ENCODE data around the gene AGTR1. TPM values are rescaled to one million over a fixed set of nuclear protein-coding genes. Genes with fewer than 3 reads are reported as not detected.

AGTR1 gene
- total RNA-seq, 1 experiment from 2014 or later = not detected

- Histone ChIP-seq H2AFZ (ENCODE audit: low read length) (no peak overlapping the region), H2AK5ac (ENCODE audit: insufficient read length, low read length) (no peak overlapping the region), H3K79me1 (ENCODE audit: insufficient read depth, low read depth, low read length, poor library complexity, severe bottlenecking) (no peaks in the 10 kb centered on the region), H3K27me3 (ENCODE audit: insufficient read depth, low read length) (peaks cover 8% of the 10 kb centered on the region; the same call in 1 of the 2 replicates), H3K14ac (ENCODE audit: insufficient read depth, low read length) (no peak overlapping the region), H3K4me1 (ENCODE audit: insufficient read depth, low read length) (no peaks in the 10 kb centered on the region), H4K91ac (ENCODE audit: insufficient read length, low read depth, low read length) (no peak overlapping the region), H2BK5ac (ENCODE audit: insufficient read length, low read length) (no peak overlapping the region), H2BK20ac (ENCODE audit: low read depth, low read length, poor library complexity, severe bottlenecking) (no peak overlapping the region), H3K9me3 (ENCODE audit: control insufficient read depth, low read depth, low read length) (no peaks in the 10 kb centered on the region), H3K27ac (ENCODE audit: insufficient read length, low read depth, low read length) (no peak overlapping the region), H4K8ac (replicated peaks; ENCODE audit: insufficient read length, low read depth, low read length) (no peak overlapping the region), H3K9ac (ENCODE audit: extremely low read depth, insufficient read length, low read length) (no peak overlapping the region), H4K5ac (ENCODE audit: insufficient read length, low read depth, low read length) (no peak overlapping the region), H2BK12ac (ENCODE audit: insufficient read length, low read depth, low read length) (no peak overlapping the region), H2BK15ac (ENCODE audit: low read depth, low read length) (no peak overlapping the region), H3K18ac (ENCODE audit: insufficient read length, low read depth, low read length) (no peak overlapping the region), H4K20me1 (ENCODE audit: control insufficient read depth, insufficient read depth, insufficient read length) (no peaks in the 10 kb centered on the region), H3T11ph (ENCODE audit: low read length) (no peak overlapping the region), H3K56ac (ENCODE audit: insufficient read length, low read depth, low read length) (no peak overlapping the region), H3K79me2 (ENCODE audit: insufficient read depth, low read length) (no peaks in the 10 kb centered on the region), H3K4me2 (ENCODE audit: insufficient read depth, insufficient read length, low read length) (no peak overlapping the region), H3K4ac (ENCODE audit: low read depth, low read length) (no peak overlapping the region), H3K23me2 (ENCODE audit: insufficient read length, low read depth, low read length, poor library complexity, severe bottlenecking) (peaks cover 4% of the 10 kb centered on the region), H3K23ac (ENCODE audit: insufficient read length, low read depth, low read length) (no peak overlapping the region), H2BK120ac (ENCODE audit: low read depth, low read length, poor library complexity, severe bottlenecking) (no peak overlapping the region)
- H3K4me1 Mint-ChIP-seq = peaks cover 8 to 11% of the 10 kb centered on the region in 2 experiments; a peak in 3 of 4 replicates
- no peak for TF ChIP-seq CTCF (conservative IDR thresholded peaks at IDR 0.05)
- WGBS (ENCODE audit: extremely low coverage, insufficient read length, low lambda C conversion rate) = no CpG with 5 or more reads among the region's 1 CpG
- no peaks in the 10 kb centered on the region; a peak in 1 of 7 replicates for H3K36me3 Mint-ChIP-seq (ENCODE audit: insufficient read depth in 1 of 3, low read depth in 3 of 3)
- no peak for DNase-seq
- no peak overlapping the region for H3K27ac Mint-ChIP-seq
- no peaks in the 10 kb centered on the region for H3K9me3 Mint-ChIP-seq
- H3K4me3 Mint-ChIP-seq = no peak overlapping the region
- H3K27me3 Mint-ChIP-seq (ENCODE audit: low read depth) = peaks cover 34% of the 10 kb centered on the region
Measured at GRCh38 chr3:148694116-148694515, 3.6 kb upstream of the AGTR1 start.

Measured in H9 (cell line).